Caco-2 (cell line): ENCODE results near the gene KCNQ1OT1. TPM values are rescaled to one million over a fixed set of nuclear protein-coding genes. Genes with fewer than 3 reads are reported as not detected.

Experiments used
- BruUV-seq: library from RNA; stranded (reverse); fragments of 400-500 nt; replicated peaks from 2 replicates; lab custom pipeline; 2021; lab: Mats Ljungman, UMichigan
- CTCF ChIA-PET: fragments of 300-600 bp; sonication (Branson Sonifier 250); formaldehyde crosslinking; loops from one replicate; lab custom pipeline; 2022; ENCODE audit warnings: antibody characterized with exemption; lab: Charles Lee
- POLR2A ChIA-PET: fragments of 300-600 bp; sonication (Branson Sonifier 250); formaldehyde crosslinking; loops from one replicate; lab custom pipeline; 2022; ENCODE audit warnings: antibody characterized with exemption; lab: Charles Lee
- DNase-seq, 2 experiments: peaks; one replicate each; pipeline versions ENCODE4 v3.0.0 to v3.0.0-alpha.2; 2020 to 2022
- H3K27me3 ChIP-seq: replicated peaks from 2 replicates; pipeline ENCODE4 v1.6.0; 2011; ENCODE audit warnings: low read length; ENCODE audit not compliant: control insufficient read depth, insufficient read depth
- H3K36me3 ChIP-seq: 2 replicates; pipeline ENCODE4 v1.5.1; 2011; ENCODE audit warnings: low read length; ENCODE audit not compliant: control insufficient read depth, insufficient read depth
- H3K4me1 ChIP-seq: fragments of 250-450 bp; sonication (Bioruptor Pico); 2 replicates; pipeline ENCODE4 v1.5.1; 2020; ENCODE audit warnings: mild to moderate bottlenecking
- H3K4me3 ChIP-seq: 2 replicates; pipeline ENCODE4 v1.5.1; 2011; ENCODE audit warnings: low read depth, mild to moderate bottlenecking, control low read depth, low read length
- H3K9me3 ChIP-seq: fragments of 250-450 bp; sonication (Bioruptor Pico); 2 replicates; pipeline ENCODE4 v1.5.1; 2020; ENCODE audit warnings: mild to moderate bottlenecking, moderate library complexity
- H3K27ac Mint-ChIP-seq: one replicate; pipeline ENCODE4 v1.8.0; 2022; ENCODE audit warnings: mixed read lengths; ENCODE audit not compliant: unreplicated experiment
- H3K27me3 Mint-ChIP-seq: one replicate; pipeline ENCODE4 v1.8.0; 2022; ENCODE audit warnings: mixed read lengths; ENCODE audit not compliant: insufficient read depth, unreplicated experiment
- H3K36me3 Mint-ChIP-seq: one replicate; pipeline ENCODE4 v1.8.0; 2022; ENCODE audit warnings: mild to moderate bottlenecking, mixed read lengths; ENCODE audit not compliant: insufficient read depth, unreplicated experiment
- H3K4me1 Mint-ChIP-seq: one replicate; pipeline ENCODE4 v1.8.0; 2022; ENCODE audit warnings: low read depth, mixed read lengths; ENCODE audit not compliant: unreplicated experiment
- H3K4me3 Mint-ChIP-seq: one replicate; pipeline ENCODE4 v1.8.0; 2022; ENCODE audit warnings: mild to moderate bottlenecking, moderate library complexity, mixed read lengths; ENCODE audit not compliant: unreplicated experiment
- H3K9me3 Mint-ChIP-seq: one replicate; pipeline ENCODE4 v1.8.0; 2022; ENCODE audit warnings: mixed read lengths; ENCODE audit not compliant: unreplicated experiment
- intact Hi-C: fragments of 100-400 bp; cut with micrococcal nuclease; formaldehyde crosslinking; loops from one replicate; pipeline ENCODE4 v1.10.0; 2022; ENCODE audit not compliant: unreplicated experiment
- total RNA-seq: library from RNA; stranded (reverse); gene quantifications from 2 replicates; pipeline ENCODE4 v1.2.3, GENCODE V29; 2022
- TF ChIP-seq, protein P1 (sequence below), 2 experiments: fragments of 200-600 bp in 1 of 2; IDR thresholded peaks; 1 replicate in 1 of 2; 2 replicates in 1 of 2; pipeline versions ENCODE4 v1.5.1 to v1.8.0; 2011 to 2022; ENCODE audit warnings: antibody characterized with exemption in 1 of 2, control low read depth in 1 of 2, inconsistent platforms in 1 of 2, low read depth in 1 of 2, low read length in 1 of 2, mild to moderate bottlenecking in 1 of 2, moderate library complexity in 1 of 2; ENCODE audit not compliant: insufficient read depth in 1 of 2, severe bottlenecking in 1 of 2, unreplicated experiment in 1 of 2

Gene KCNQ1OT1
- total RNA-seq, 1 experiment from 2014 or later = 7.5 TPM

DNA sequence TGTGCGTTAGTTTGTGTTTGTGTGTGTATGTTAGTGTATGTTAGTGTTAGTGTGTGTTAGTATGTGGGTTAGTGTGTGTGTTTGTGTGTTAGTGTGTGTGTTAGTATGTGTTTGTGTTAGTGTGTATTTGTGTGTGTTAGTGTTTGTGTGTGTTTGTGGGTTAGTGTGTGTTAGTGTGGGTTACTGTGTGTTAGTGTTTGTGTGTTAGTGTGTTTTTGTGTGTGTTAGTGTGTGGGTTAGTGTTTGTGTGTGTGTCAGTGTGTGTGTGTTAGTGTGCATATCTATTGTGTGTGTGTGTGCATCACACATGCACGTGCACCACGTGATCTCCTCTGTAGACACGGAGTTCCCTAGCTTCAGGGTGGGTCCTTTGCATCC, 115.4 kb downstream of the KCNQ1OT1 start:
- intact Hi-C loops = no loop called here

DNA sequence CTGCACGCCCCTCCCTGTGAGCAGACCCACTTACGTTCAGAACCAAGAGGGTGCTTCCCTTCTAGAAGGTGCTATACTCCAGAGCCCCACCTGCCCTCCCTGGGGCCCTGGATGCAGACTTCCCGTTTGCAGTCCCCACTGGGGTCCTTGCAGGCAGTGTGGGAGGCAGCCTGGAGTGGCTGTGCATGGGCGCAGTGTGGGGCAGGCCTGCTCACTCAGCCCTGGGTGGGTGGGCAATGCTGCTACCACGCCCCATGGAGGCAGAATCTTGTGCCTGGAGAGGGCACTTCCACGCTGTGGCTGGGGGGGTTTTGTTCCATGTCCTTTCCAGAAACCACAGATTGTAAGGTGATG, 116.2 kb downstream of the KCNQ1OT1 start:
- CTCF ChIA-PET = no interaction called here

More for the DNA sequence above, 115.4 kb downstream of the KCNQ1OT1 start:
- Mint-ChIP-seq H3K36me3 (no peaks in the 10 kb centered on the region), H3K27me3 (no peaks in the 10 kb centered on the region), H3K27ac (no peak overlapping the region), H3K9me3 (no peaks in the 10 kb centered on the region), H3K4me3 (no peak overlapping the region), H3K4me1 (no peaks in the 10 kb centered on the region)
- no peaks in the 10 kb centered on the region for H3K36me3 ChIP-seq
- ChIA-PET CTCF (no interaction called here), POLR2A (no interaction called here)
- H3K4me3 ChIP-seq = no peak overlapping the region
- no TSS peak for BruUV-seq
- no peaks in the 10 kb centered on the region for H3K4me1 ChIP-seq
- no peaks in the 10 kb centered on the region for H3K27me3 ChIP-seq
- no peaks in the 10 kb centered on the region for H3K9me3 ChIP-seq
- TF ChIP-seq, protein P1, sequence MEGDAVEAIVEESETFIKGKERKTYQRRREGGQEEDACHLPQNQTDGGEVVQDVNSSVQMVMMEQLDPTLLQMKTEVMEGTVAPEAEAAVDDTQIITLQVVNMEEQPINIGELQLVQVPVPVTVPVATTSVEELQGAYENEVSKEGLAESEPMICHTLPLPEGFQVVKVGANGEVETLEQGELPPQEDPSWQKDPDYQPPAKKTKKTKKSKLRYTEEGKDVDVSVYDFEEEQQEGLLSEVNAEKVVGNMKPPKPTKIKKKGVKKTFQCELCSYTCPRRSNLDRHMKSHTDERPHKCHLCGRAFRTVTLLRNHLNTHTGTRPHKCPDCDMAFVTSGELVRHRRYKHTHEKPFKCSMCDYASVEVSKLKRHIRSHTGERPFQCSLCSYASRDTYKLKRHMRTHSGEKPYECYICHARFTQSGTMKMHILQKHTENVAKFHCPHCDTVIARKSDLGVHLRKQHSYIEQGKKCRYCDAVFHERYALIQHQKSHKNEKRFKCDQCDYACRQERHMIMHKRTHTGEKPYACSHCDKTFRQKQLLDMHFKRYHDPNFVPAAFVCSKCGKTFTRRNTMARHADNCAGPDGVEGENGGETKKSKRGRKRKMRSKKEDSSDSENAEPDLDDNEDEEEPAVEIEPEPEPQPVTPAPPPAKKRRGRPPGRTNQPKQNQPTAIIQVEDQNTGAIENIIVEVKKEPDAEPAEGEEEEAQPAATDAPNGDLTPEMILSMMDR (IDR thresholded peaks at IDR 0.05; ENCODE audit: insufficient read depth in 1 of 2, low read depth in 1 of 2, low read length in 1 of 2, severe bottlenecking in 1 of 2, unreplicated experiment in 1 of 2) = no peak
- DNase-seq = no peak

DNA sequence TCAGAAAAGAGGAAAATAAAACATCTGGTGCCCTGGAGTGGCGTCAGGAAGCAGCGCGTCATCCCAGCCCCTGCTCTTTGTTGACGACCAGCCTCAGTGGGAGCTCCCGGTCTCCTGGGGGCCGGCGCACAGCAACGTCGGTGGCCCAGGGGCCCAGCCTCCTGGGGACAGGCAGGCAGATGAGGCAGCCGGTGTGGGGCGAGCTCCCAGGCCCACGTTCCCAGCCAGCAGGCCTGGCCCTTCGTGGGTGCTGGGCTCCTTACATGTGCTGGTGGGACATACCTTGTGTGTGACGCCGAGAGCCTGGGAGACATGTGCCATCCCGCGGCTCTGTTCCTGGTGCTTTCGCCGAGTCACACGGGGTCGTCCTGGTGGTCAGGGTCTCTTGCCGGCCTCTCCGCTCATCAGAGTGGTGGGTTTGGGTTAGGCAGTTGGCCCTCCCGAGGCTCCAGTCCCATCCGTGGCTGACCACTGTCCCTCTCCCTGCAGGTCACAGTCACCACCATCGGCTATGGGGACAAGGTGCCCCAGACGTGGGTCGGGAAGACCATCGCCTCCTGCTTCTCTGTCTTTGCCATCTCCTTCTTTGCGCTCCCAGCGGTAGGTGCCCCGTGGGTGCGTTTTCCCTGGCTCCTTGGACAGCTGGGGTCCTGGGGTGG, 116.7 kb downstream of the KCNQ1OT1 start:
- H3K27me3 Mint-ChIP-seq = no peaks in the 10 kb centered on the region
- TF ChIP-seq, protein P1 (IDR thresholded peaks at IDR 0.05; ENCODE audit: insufficient read depth in 1 of 2, low read depth in 1 of 2, low read length in 1 of 2, severe bottlenecking in 1 of 2, unreplicated experiment in 1 of 2) = no peak
- no TSS peak for BruUV-seq
- no peak for DNase-seq
- H3K4me3 ChIP-seq = no peak overlapping the region
- no peaks in the 10 kb centered on the region for H3K27me3 ChIP-seq
- ChIA-PET CTCF (interaction anchor here (1.3 kb wide), 1 partner anchor 52 kb away, joined by 3 read pairs; no protein-coding TSS in a partner anchor), POLR2A (no interaction called here)
- intact Hi-C loops = no loop called here
- no peak overlapping the region for H3K4me3 Mint-ChIP-seq
- no peak overlapping the region for H3K27ac Mint-ChIP-seq
- no peaks in the 10 kb centered on the region for H3K9me3 ChIP-seq
- H3K9me3 Mint-ChIP-seq = no peaks in the 10 kb centered on the region
- no peaks in the 10 kb centered on the region for H3K36me3 Mint-ChIP-seq
- no peaks in the 10 kb centered on the region for H3K4me1 ChIP-seq
- peaks cover under 1% of the 10 kb centered on the region for H3K4me1 Mint-ChIP-seq
- H3K36me3 ChIP-seq = no peaks in the 10 kb centered on the region

More for the DNA sequence above, 116.2 kb downstream of the KCNQ1OT1 start:
- H3K9me3 Mint-ChIP-seq = no peaks in the 10 kb centered on the region
- intact Hi-C loops = no loop called here
- no peaks in the 10 kb centered on the region for H3K27me3 Mint-ChIP-seq
- Histone ChIP-seq H3K27me3 (no peaks in the 10 kb centered on the region), H3K36me3 (no peaks in the 10 kb centered on the region), H3K9me3 (no peaks in the 10 kb centered on the region), H3K4me1 (no peaks in the 10 kb centered on the region), H3K4me3 (no peak overlapping the region)
- H3K4me1 Mint-ChIP-seq = no peaks in the 10 kb centered on the region
- BruUV-seq = no TSS peak
- TF ChIP-seq, protein P1 (IDR thresholded peaks at IDR 0.05; ENCODE audit: insufficient read depth in 1 of 2, low read depth in 1 of 2, low read length in 1 of 2, severe bottlenecking in 1 of 2, unreplicated experiment in 1 of 2) = no peak
- no peaks in the 10 kb centered on the region for H3K36me3 Mint-ChIP-seq
- no peak for DNase-seq
- no peak overlapping the region for H3K27ac Mint-ChIP-seq
- H3K4me3 Mint-ChIP-seq = no peak overlapping the region
- POLR2A ChIA-PET = no interaction called here
